ENCODE measurements around the gene CDKAL1. TPM values are rescaled to one million over a fixed set of nuclear protein-coding genes. Genes with fewer than 3 reads are reported as not detected.

The CDKAL1 gene
- total and polyA plus RNA-seq, 10 of the 15 experiments (the other 5 are each of a cell fraction or from before 2014, with no cell fraction given): 10.7 to 26.9 (median 17.3) TPM

DNA sequence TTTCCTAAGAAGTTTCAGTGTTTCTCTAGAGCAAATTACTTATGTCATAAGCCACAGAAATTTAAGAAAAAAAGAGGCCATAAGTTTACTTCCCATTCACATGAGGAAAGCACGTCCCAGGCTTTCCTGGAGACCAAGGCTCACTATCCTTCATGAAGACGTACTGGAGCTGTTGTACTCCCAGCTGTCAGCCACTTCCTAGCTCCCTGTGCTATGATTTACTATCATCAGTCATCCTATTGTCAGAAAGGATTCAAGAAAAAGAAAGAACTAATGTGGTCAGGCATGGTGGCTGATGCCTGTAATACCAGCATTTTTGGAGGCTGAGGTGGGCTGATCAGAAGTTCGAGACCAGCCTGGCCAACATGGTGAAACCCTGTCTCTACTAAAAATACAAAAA is 721.9 kb downstream of the CDKAL1 start:
- H3K4me1 ChIP-seq (ENCODE audit: control insufficient read depth, insufficient read depth, low read length): no peaks in the 10 kb centered on the region
- H3K79me2 ChIP-seq (ENCODE audit: control insufficient read depth, insufficient read depth, low read length): no peaks in the 10 kb centered on the region
- H3K27ac ChIP-seq (ENCODE audit: control insufficient read depth, insufficient read depth): no peak overlapping the region
- CTCF ChIA-PET: interaction anchor here (0.8 kb wide), 1 partner anchor 379 kb away, joined by 3 read pairs; no protein-coding TSS in a partner anchor
- ATAC-seq (no peak), DNase-seq (ENCODE audit: low read depth, low spot score) (no peak), FAIRE-seq (no peak)
- no peak for TF ChIP-seq ZNF24 (IDR thresholded peaks at IDR 0.05)
- no peak for TF ChIP-seq MYB (IDR thresholded peaks at IDR 0.05; ENCODE audit: borderline replicate concordance, low read depth, low read length)
- no peak for TF ChIP-seq NRF1 (conservative IDR thresholded peaks at IDR 0.05; ENCODE audit: low read depth, low read length)
- no peak for TF ChIP-seq SRF (IDR thresholded peaks at IDR 0.05; ENCODE audit: low read depth in 2 of 2, low read length in 2 of 2)
- TF ChIP-seq PML (IDR thresholded peaks at IDR 0.05; ENCODE audit: low read length): no peak
- no peak for TF ChIP-seq SMC3 (IDR thresholded peaks at IDR 0.05; ENCODE audit: borderline replicate concordance, low read length)
- TF ChIP-seq ESRRA (IDR thresholded peaks at IDR 0.05; ENCODE audit: low read length): no peak
- no peak for TF ChIP-seq JUND (IDR thresholded peaks at IDR 0.05; ENCODE audit: low read depth, low read length)
- TF ChIP-seq ATF7 (IDR thresholded peaks at IDR 0.05; ENCODE audit: low read depth): no peak
- TF ChIP-seq, protein P1, sequence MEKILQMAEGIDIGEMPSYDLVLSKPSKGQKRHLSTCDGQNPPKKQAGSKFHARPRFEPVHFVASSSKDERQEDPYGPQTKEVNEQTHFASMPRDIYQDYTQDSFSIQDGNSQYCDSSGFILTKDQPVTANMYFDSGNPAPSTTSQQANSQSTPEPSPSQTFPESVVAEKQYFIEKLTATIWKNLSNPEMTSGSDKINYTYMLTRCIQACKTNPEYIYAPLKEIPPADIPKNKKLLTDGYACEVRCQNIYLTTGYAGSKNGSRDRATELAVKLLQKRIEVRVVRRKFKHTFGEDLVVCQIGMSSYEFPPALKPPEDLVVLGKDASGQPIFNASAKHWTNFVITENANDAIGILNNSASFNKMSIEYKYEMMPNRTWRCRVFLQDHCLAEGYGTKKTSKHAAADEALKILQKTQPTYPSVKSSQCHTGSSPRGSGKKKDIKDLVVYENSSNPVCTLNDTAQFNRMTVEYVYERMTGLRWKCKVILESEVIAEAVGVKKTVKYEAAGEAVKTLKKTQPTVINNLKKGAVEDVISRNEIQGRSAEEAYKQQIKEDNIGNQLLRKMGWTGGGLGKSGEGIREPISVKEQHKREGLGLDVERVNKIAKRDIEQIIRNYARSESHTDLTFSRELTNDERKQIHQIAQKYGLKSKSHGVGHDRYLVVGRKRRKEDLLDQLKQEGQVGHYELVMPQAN (conservative IDR thresholded peaks at IDR 0.05): no peak
- no peak for TF ChIP-seq POLR2AphosphoS2 (IDR thresholded peaks at IDR 0.05; ENCODE audit: low read depth, low read length)
- no peak for TF ChIP-seq KAT2A (conservative IDR thresholded peaks at IDR 0.05; ENCODE audit: control insufficient read depth, low read depth, low read length)
- no peak for TF ChIP-seq KLF5 (IDR thresholded peaks at IDR 0.05; ENCODE audit: partially characterized antibody)
- TF ChIP-seq BHLHE40 (IDR thresholded peaks at IDR 0.05; ENCODE audit: borderline replicate concordance in 1 of 2, low read depth in 2 of 2, low read length in 1 of 2): no peak
- TF ChIP-seq CBX5 (IDR thresholded peaks at IDR 0.05; ENCODE audit: low read depth): no peak
- no peak for TF ChIP-seq NBN (IDR thresholded peaks at IDR 0.05)
- no peak for TF ChIP-seq MEF2A (IDR thresholded peaks at IDR 0.05; ENCODE audit: insufficient read depth, low read depth, low read length)
- no peaks in the 10 kb centered on the region for H3K27me3 ChIP-seq (replicated peaks in 1 of 2; ENCODE audit: control insufficient read depth in 2 of 2, insufficient read depth in 2 of 2, low read length in 1 of 2)
- RAD21 ChIA-PET (ENCODE audit: unreplicated experiment): interaction anchor here (1.2 kb wide), 1 partner anchor 9 kb away, joined by 3 read pairs; no protein-coding TSS in a partner anchor
- no peak overlapping the region for H3K9ac ChIP-seq (ENCODE audit: control insufficient read depth, insufficient read depth, low read length)
- SMC1A ChIA-PET (ENCODE audit: uncharacterized antibody, unreplicated experiment): interaction anchor here (0.8 to 1.6 kb wide), 3 partner anchors 11 to 41 kb away, joined by 3 read pairs; no protein-coding TSS in a partner anchor
- H3K36me3 ChIP-seq (ENCODE audit: control insufficient read depth in 2 of 2, insufficient read depth in 2 of 2, low read length in 1 of 2): no peaks in the 10 kb centered on the region
- H3K9me3 ChIP-seq (replicated peaks; ENCODE audit: control insufficient read depth, insufficient read depth, low read length): no peaks in the 10 kb centered on the region; the same call in 1 of the 3 replicates
- 44% methylated on average over 3 of the region's 3 CpGs for WGBS (ENCODE audit: insufficient coverage, insufficient replicate concordance, low lambda C conversion rate, missing lambda C conversion rate)
- BruUV-seq (replicated peaks): no TSS peak
- POLR2A ChIA-PET: no interaction called here
- in situ Hi-C loops (cut with MboI): no loop called here
- intact Hi-C loops (cut with micrococcal nuclease; ENCODE audit: unreplicated experiment): no loop called here
- H3K4me3 ChIP-seq: no peak overlapping the region
- no peak overlapping the region for H3K4me2 ChIP-seq (ENCODE audit: control insufficient read depth, insufficient read depth)
- H4K20me1 ChIP-seq (ENCODE audit: control insufficient read depth, insufficient read depth): no peaks in the 10 kb centered on the region
- H2AFZ ChIP-seq (ENCODE audit: control insufficient read depth, low read depth, low read length): no peak overlapping the region
